ENCODE data around the gene ZNF646. TPM values are rescaled to one million over a fixed set of nuclear protein-coding genes. Genes with fewer than 3 reads are reported as not detected.

ZNF646 gene
- polyA plus RNA-seq, 1 experiment = 4.2 TPM

DNA sequence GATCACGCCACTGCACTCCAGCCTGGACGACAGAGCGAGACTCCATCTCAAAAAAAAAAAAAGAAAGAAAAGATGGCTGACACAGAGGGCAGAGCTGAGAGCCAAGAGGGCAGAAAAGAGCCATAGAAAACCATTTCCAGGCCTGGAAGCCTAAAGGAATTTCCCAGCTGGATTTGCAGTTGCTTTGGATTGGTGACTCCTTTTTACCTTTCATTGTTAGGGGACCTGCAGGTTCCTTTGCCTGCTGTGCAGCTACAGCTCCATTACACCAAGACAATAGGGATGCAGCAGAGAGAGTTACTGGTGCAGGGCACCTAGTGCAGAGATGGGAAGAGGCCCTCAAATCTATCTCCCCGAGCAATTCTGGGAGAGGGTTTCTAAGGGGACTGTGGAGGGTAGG lies 18.6 kb upstream of the ZNF646 start:
- ChIA-PET POLR2A (interaction anchor here (0.7 kb wide), 2 partner anchors 9 to 56 kb away, joined by 3 to 13 read pairs; no protein-coding TSS in a partner anchor), CTCF (no interaction called here)
- no peak for DNase-seq (ENCODE audit: low read depth)

DNA sequence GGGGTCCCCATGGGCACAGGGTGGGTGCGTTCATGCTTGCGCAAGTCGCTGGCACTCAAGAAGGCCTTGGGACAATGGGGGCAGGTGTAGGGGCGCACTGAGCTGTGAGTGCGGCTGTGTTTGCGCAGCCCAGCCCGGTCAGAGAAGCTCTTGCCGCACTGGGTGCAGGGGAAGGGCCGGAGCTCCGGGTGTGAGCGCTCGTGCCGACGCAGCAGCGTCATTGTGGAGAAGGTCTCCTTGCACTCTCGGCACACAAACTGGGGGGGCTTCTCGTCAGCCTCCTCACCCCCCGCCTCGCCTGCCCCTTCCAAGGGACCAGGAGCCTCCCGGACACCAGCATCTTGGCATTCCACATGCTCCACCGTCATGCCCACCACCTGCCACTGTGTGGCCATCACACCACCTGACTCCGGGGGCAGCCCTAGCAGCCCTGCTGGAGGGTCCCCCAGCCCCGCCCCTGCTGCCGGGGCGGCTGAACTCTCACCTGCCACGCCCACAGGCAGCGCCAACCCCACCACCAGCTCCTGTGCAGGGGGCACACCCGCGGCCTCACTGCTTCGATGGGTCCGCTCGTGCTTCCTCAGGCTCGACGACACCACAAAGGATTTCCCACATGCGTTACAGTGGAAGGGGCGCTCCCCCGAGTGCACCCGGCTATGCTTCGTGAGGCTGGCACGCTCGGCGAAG lies 13.0 kb upstream of the ZNF646 start:
- POLR2A ChIA-PET = no interaction called here
- Histone ChIP-seq H3K36me3 (ENCODE audit: control insufficient read depth, insufficient read depth, low read length) (peaks cover 14% of the 10 kb centered on the region), H3K27me3 (ENCODE audit: control insufficient read depth, insufficient read depth, low read length) (no peaks in the 10 kb centered on the region), H3K4me3 (ENCODE audit: low read depth, low read length) (no peak overlapping the region)
- TF ChIP-seq CTCF (IDR thresholded peaks at IDR 0.05; ENCODE audit: insufficient read depth, low read depth, low read length) = no peak
- DNase-seq (ENCODE audit: low read depth) = no peak
- CTCF ChIA-PET = no interaction called here

More for the DNA sequence above, 18.6 kb upstream of the ZNF646 start:
- Histone ChIP-seq H3K36me3 (ENCODE audit: control insufficient read depth, insufficient read depth, low read length) (0 out of 2 replicates have a peak, but pooled peaks cover 2% of the 10 kb centered on the region), H3K27me3 (ENCODE audit: control insufficient read depth, insufficient read depth, low read length) (no peaks in the 10 kb centered on the region), H3K4me3 (ENCODE audit: low read depth, low read length) (no peak overlapping the region)
- no peak for TF ChIP-seq CTCF (IDR thresholded peaks at IDR 0.05; ENCODE audit: insufficient read depth, low read depth, low read length)

- DNase-seq (ENCODE audit: low read depth) = no peak
- POLR2A ChIA-PET = no interaction called here
- CTCF ChIA-PET = no interaction called here
- H3K27me3 ChIP-seq (ENCODE audit: control insufficient read depth, insufficient read depth, low read length) = no peaks in the 10 kb centered on the region
- no peak for TF ChIP-seq CTCF (IDR thresholded peaks at IDR 0.05; ENCODE audit: insufficient read depth, low read depth, low read length)
- peaks cover 14% of the 10 kb centered on the region for H3K36me3 ChIP-seq (ENCODE audit: control insufficient read depth, insufficient read depth, low read length)
- no peak overlapping the region for H3K4me3 ChIP-seq (ENCODE audit: low read depth, low read length)
These were observed 12.3 kb upstream of the ZNF646 start for GRCh38 chr16:31061813-31062440.

- no peak for DNase-seq (ENCODE audit: low read depth)
- Histone ChIP-seq H3K36me3 (ENCODE audit: control insufficient read depth, insufficient read depth, low read length) (peaks cover 14% of the 10 kb centered on the region), H3K4me3 (ENCODE audit: low read depth, low read length) (no peak overlapping the region), H3K27me3 (ENCODE audit: control insufficient read depth, insufficient read depth, low read length) (no peaks in the 10 kb centered on the region)
- POLR2A ChIA-PET = no interaction called here
- CTCF ChIA-PET = interaction anchor here (1.0 kb wide), 2 partner anchors 38 to 110 kb away, joined by 3 read pairs; no protein-coding TSS in a partner anchor
- TF ChIP-seq CTCF (IDR thresholded peaks at IDR 0.05; ENCODE audit: insufficient read depth, low read depth, low read length) = no peak
These were observed 10.8 kb upstream of the ZNF646 start for GRCh38 chr16:31063495-31063842.

GRCh38 chr16:31063843-31064611 lies 10.2 kb upstream of the ZNF646 start:
- H3K27me3 ChIP-seq (ENCODE audit: control insufficient read depth, insufficient read depth, low read length) = no peaks in the 10 kb centered on the region
- DNase-seq (ENCODE audit: low read depth) = no peak
- TF ChIP-seq CTCF (IDR thresholded peaks at IDR 0.05; ENCODE audit: insufficient read depth, low read depth, low read length) = no peak
- H3K36me3 ChIP-seq (ENCODE audit: control insufficient read depth, insufficient read depth, low read length) = peaks cover 14% of the 10 kb centered on the region
- ChIA-PET CTCF (interaction anchor here (1.0 to 1.4 kb wide), 3 partner anchors 10 to 111 kb away, joined by 3 to 4 read pairs (median 3); partner anchors contain the start of gene ZNF668), POLR2A (interaction anchor here (0.5 kb wide), 1 partner anchor 19 kb away, joined by 3 read pairs; no protein-coding TSS in a partner anchor)
- H3K4me3 ChIP-seq (ENCODE audit: low read depth, low read length) = no peak overlapping the region

Measured in BJ (cell line).